ENCODE measurements around the gene TNFAIP3.
"Not testable (repeated sequence)": the region's sequence is repeated elsewhere in the genome, so short reads cannot be mapped to it uniquely, and the experiment has no call there.

GRCh38 chr6:137844327-137844726 is 22.7 kb upstream of the TNFAIP3 start:
- TF ChIP-seq CTCF, POLR2A (IDR thresholded peaks at IDR 0.05): not testable (repeated sequence)

All from uterus (tissue), 2 donors.